Measurements from ENCODE around the gene TMEM123.
"Not testable (repeated sequence)": the region's sequence is repeated elsewhere in the genome, so short reads cannot be mapped to it uniquely, and the experiment has no call there.

DNA sequence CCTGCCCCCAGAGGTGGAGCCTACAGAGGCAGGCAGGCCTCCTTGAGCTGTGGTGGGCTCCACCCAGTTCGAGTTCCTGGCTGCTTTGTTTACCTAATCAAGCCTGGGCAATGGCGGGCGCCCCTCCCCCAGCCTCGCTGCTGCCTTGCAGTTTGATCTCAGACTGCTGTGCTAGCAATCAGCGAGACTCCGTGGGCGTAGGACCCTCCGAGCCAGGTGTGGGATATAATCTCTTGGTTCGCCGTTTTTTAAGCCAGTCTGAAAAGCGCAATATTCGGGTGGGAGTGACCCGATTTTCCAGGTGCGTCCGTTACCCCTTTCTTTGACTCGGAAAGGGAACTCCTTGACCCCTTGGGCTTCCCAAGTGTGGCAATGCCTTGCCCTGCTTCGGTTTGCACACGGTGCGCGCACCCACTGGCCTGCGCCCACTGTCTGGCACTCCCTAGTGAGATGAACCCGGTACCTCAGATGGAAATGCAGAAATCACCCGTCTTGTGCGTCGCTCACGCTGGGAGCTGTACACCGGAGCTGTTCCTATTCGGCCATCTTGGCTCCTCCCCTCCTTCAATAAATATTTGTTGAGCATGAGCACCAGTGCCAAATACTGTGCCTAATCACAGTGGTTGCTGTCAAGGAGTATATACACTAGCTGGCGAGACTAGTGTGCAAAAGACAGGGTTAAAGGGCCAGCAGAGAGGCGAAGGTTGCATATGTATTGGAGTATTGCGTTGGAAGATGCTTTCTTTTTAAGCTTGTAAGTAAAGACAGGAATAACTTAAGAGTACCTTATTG lies 77.7 kb downstream of the TMEM123 start:
- TF ChIP-seq CTCF (IDR thresholded peaks at IDR 0.05); EZH2 (IDR thresholded peaks at IDR 0.05; ENCODE audit: borderline replicate concordance, insufficient read depth, low read depth, low read length, poor library complexity, severe bottlenecking): not testable (repeated sequence)

Data from B cell (primary cell).